ENCODE data around the gene ARHGEF9.

The ARHGEF9 gene

DNA sequence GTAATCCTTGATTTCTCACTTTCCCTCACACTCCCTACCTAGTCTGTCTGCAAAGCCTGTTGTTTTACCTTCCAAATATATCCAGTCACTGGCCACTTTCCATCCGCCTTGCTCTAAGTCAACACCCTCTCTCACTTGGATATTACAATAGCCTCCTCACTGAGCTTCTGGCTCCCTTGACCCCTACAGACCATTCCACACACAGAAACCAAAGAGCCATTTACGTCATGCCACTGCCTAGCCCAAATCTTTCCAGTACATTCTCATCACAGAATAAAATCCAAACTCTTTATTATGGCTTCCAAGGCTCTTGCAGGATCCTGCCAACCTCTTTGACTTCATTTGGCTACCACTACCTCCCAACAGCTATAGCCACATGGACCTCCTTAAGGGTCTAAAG lies 25.7 kb upstream of the ARHGEF9 start:
- TF ChIP-seq TAF1 (IDR thresholded peaks at IDR 0.05; ENCODE audit: low read depth): no peak
- TF ChIP-seq RAD21 (IDR thresholded peaks at IDR 0.05; ENCODE audit: low read depth): no peak

DNA sequence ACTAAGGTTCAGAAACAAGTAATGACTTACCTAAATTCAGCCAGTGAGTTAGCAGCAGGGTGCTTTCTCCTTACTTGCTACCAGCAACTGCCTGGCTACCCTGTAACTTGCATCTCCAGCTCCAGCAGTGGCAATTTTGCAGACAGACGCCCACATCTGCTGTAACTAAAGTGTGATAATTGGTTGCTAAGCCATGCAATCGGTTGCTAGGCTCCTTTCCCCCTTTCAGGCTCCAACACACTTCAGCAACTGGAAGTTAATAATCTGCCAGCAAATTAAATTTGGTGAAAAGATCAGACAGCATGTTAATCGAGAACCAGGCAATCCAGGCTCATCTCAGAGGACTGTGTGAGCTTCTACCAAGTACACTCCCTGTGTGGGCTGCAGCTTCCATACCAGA lies 24.2 kb upstream of the ARHGEF9 start:
- TF ChIP-seq TCF12 (IDR thresholded peaks at IDR 0.05; ENCODE audit: low read depth) (no peak), EP300 (IDR thresholded peaks at IDR 0.05; ENCODE audit: borderline replicate concordance) (no peak), TEAD4 (IDR thresholded peaks at IDR 0.05) (no peak), CREB1 (IDR thresholded peaks at IDR 0.05; ENCODE audit: low read depth) (no peak), ZBTB7A (IDR thresholded peaks at IDR 0.05; ENCODE audit: low read depth) (no peak), RAD21 (IDR thresholded peaks at IDR 0.05; ENCODE audit: low read depth) (no peak), CEBPB (IDR thresholded peaks at IDR 0.05) (no peak), YY1 (IDR thresholded peaks at IDR 0.05; ENCODE audit: low read depth) (no peak), EGR1 (IDR thresholded peaks at IDR 0.05) (no peak), MAX (IDR thresholded peaks at IDR 0.05) (no peak), NFIC (IDR thresholded peaks at IDR 0.05) (no peak), FOXM1 (IDR thresholded peaks at IDR 0.05; ENCODE audit: borderline replicate concordance, low read depth) (no peak), TAF1 (IDR thresholded peaks at IDR 0.05; ENCODE audit: low read depth) (no peak)
- TF ChIP-seq, protein P1, sequence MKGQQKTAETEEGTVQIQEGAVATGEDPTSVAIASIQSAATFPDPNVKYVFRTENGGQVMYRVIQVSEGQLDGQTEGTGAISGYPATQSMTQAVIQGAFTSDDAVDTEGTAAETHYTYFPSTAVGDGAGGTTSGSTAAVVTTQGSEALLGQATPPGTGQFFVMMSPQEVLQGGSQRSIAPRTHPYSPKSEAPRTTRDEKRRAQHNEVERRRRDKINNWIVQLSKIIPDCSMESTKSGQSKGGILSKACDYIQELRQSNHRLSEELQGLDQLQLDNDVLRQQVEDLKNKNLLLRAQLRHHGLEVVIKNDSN (IDR thresholded peaks at IDR 0.05): no peak
- TF ChIP-seq, protein P2, sequence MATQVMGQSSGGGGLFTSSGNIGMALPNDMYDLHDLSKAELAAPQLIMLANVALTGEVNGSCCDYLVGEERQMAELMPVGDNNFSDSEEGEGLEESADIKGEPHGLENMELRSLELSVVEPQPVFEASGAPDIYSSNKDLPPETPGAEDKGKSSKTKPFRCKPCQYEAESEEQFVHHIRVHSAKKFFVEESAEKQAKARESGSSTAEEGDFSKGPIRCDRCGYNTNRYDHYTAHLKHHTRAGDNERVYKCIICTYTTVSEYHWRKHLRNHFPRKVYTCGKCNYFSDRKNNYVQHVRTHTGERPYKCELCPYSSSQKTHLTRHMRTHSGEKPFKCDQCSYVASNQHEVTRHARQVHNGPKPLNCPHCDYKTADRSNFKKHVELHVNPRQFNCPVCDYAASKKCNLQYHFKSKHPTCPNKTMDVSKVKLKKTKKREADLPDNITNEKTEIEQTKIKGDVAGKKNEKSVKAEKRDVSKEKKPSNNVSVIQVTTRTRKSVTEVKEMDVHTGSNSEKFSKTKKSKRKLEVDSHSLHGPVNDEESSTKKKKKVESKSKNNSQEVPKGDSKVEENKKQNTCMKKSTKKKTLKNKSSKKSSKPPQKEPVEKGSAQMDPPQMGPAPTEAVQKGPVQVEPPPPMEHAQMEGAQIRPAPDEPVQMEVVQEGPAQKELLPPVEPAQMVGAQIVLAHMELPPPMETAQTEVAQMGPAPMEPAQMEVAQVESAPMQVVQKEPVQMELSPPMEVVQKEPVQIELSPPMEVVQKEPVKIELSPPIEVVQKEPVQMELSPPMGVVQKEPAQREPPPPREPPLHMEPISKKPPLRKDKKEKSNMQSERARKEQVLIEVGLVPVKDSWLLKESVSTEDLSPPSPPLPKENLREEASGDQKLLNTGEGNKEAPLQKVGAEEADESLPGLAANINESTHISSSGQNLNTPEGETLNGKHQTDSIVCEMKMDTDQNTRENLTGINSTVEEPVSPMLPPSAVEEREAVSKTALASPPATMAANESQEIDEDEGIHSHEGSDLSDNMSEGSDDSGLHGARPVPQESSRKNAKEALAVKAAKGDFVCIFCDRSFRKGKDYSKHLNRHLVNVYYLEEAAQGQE (IDR thresholded peaks at IDR 0.05; ENCODE audit: low read depth): no peak

DNA sequence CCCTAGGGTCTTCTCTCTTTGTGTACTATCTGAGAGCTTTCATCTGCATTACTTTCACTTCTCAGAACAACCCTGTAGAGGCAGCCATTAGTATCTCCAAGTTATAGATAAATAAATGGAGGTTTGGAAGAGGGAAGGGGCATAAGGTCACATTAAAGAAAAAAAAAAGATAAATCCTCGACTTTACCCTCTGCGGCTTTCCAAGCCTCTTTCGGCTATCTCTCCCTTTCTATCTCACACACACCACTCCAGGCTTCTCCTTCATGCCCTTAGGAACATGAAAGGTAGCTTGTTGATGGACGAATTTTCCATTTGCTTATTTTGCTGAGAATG lies 660 bp upstream of the ARHGEF9 start:
- TF ChIP-seq, protein P2 (IDR thresholded peaks at IDR 0.05; ENCODE audit: low read depth): no peak
- TF ChIP-seq ZBTB7A (IDR thresholded peaks at IDR 0.05; ENCODE audit: low read depth) (no peak), TEAD4 (IDR thresholded peaks at IDR 0.05) (no peak), TCF12 (IDR thresholded peaks at IDR 0.05; ENCODE audit: low read depth) (no peak), EGR1 (IDR thresholded peaks at IDR 0.05) (no peak), RAD21 (IDR thresholded peaks at IDR 0.05; ENCODE audit: low read depth) (no peak), NFIC (IDR thresholded peaks at IDR 0.05) (no peak), CEBPB (IDR thresholded peaks at IDR 0.05) (no peak), TAF1 (IDR thresholded peaks at IDR 0.05; ENCODE audit: low read depth) (no peak), CREB1 (IDR thresholded peaks at IDR 0.05; ENCODE audit: low read depth) (no peak)
- TF ChIP-seq, protein P1 (IDR thresholded peaks at IDR 0.05): no peak

GRCh38 chrX:63784346-63784901 lies 590 bp downstream of the ARHGEF9 start:
- TF ChIP-seq CEBPB (IDR thresholded peaks at IDR 0.05) (no peak), MAX (IDR thresholded peaks at IDR 0.05) (no peak), TCF12 (IDR thresholded peaks at IDR 0.05; ENCODE audit: low read depth) (no peak), RAD21 (IDR thresholded peaks at IDR 0.05; ENCODE audit: low read depth) (no peak), YY1 (IDR thresholded peaks at IDR 0.05; ENCODE audit: low read depth) (no peak), ZBTB7A (IDR thresholded peaks at IDR 0.05; ENCODE audit: low read depth) (no peak), CREB1 (IDR thresholded peaks at IDR 0.05; ENCODE audit: low read depth) (no peak), FOXM1 (IDR thresholded peaks at IDR 0.05; ENCODE audit: borderline replicate concordance, low read depth) (no peak), TEAD4 (IDR thresholded peaks at IDR 0.05) (no peak), EP300 (IDR thresholded peaks at IDR 0.05; ENCODE audit: borderline replicate concordance) (no peak)
- TF ChIP-seq, protein P1 (IDR thresholded peaks at IDR 0.05): no peak
- TF ChIP-seq, protein P2 (IDR thresholded peaks at IDR 0.05; ENCODE audit: low read depth): no peak

Measured in Ishikawa (cell line).